Gastrocnemius medialis (tissue), 4 donors: ENCODE data around the gene POLN. TPM values are rescaled to one million over a fixed set of nuclear protein-coding genes. Genes with fewer than 3 reads are reported as not detected.
"Not testable (repeated sequence)": the region's sequence is repeated elsewhere in the genome, so short reads cannot be mapped to it uniquely, and the experiment has no call there.

Experiments used
- ATAC-seq, 2 donors: fragments of 150-250 bp; one replicate each; pipeline ENCODE4 v1.9.1; 2016
- DNase-seq, 2 donors: peaks; one replicate each; pipeline ENCODE4 v3.0.0-alpha.2; 2019
- H3K27ac ChIP-seq, 4 donors: fragments of 200-600 bp; sonication (generic); 1 replicate in 1 of 4; 2 replicates in 3 of 4; pipeline ENCODE4 v1.5.1; 2016 to 2018; ENCODE audit warnings: mild to moderate bottlenecking in 2 of 4, moderate library complexity in 1 of 4
- H3K27me3 ChIP-seq, 3 donors: fragments of 200-600 bp; sonication (generic) in 2 of 3; 1 replicate in 1 of 3; 2 replicates in 2 of 3; pipeline versions ENCODE4 v1.5.1 to v1.6.0; 2016 to 2019; ENCODE audit warnings: mild to moderate bottlenecking in 1 of 3, moderate library complexity in 1 of 3
- H3K36me3 ChIP-seq, 2 donors: fragments of 200-600 bp; sonication (generic) in 1 of 2; one replicate each; pipeline ENCODE4 v1.5.1; 2017 to 2018
- H3K4me1 ChIP-seq, 2 donors: fragments of 200-600 bp; sonication (generic) in 1 of 2; one replicate each; pipeline ENCODE4 v1.5.1; 2016 to 2017; ENCODE audit warnings: mild to moderate bottlenecking in 2 of 2
- H3K4me3 ChIP-seq, 4 donors: fragments of 200-600 bp; sonication (generic) in 3 of 4; 1 replicate in 1 of 4; 2 replicates in 3 of 4; pipeline ENCODE4 v1.5.1; 2016 to 2019; ENCODE audit warnings: mild to moderate bottlenecking in 2 of 4
- H3K9me3 ChIP-seq, 3 donors: fragments of 200-600 bp; sonication (generic) in 2 of 3; 1 replicate in 1 of 3; 2 replicates in 2 of 3; pipeline ENCODE4 v1.5.1; 2016 to 2019
- POLR2A ChIP-seq, 2 donors: fragments of 450-650 bp; IDR thresholded peaks; one replicate each; pipeline ENCODE4 v1.6.1; 2017; ENCODE audit warnings: antibody characterized with exemption in 2 of 2, mild to moderate bottlenecking in 2 of 2, moderate library complexity in 2 of 2
- in situ Hi-C, 4 donors: fragments of 200-750 bp; cut with MboI; loops; one replicate each; pipeline versions ENCODE4 v1.15.0 to v1.8.0; 2017; ENCODE audit warnings: low sequenced_read_pairs in 4 of 4
- intact Hi-C: fragments of 100-400 bp; cut with DNase I; formaldehyde crosslinking; loops from one replicate; pipeline ENCODE4 v1.15.1; 2023; ENCODE audit warnings: low total_unique reads
- total RNA-seq, 4 donors: library from RNA; depleted of rRNA; stranded (reverse); fragments of >200 nt; gene quantifications; one replicate each; pipeline versions ENCODE4 v1.1.0 to v1.2.3, GENCODE V29; 2016
- TF ChIP-seq, protein P1 (sequence below), 5 experiments: fragments of 450-650 bp in 3 of 5; fragments of 200-600 bp in 2 of 5; sonication (generic) in 2 of 5; IDR thresholded peaks in 4 of 5; conservative IDR thresholded peaks in 1 of 5; 1 replicate in 4 of 5; 2 replicates in 1 of 5; pipeline ENCODE4 v1.5.1; 2016 to 2019; ENCODE audit warnings: antibody characterized with exemption in 5 of 5, mild to moderate bottlenecking in 3 of 5, moderate library complexity in 3 of 5

The POLN gene
- total RNA-seq, 4 donors from 2014 or later, result 0.71 to 2.0 (median 0.86) TPM; not detected in 1

DNA sequence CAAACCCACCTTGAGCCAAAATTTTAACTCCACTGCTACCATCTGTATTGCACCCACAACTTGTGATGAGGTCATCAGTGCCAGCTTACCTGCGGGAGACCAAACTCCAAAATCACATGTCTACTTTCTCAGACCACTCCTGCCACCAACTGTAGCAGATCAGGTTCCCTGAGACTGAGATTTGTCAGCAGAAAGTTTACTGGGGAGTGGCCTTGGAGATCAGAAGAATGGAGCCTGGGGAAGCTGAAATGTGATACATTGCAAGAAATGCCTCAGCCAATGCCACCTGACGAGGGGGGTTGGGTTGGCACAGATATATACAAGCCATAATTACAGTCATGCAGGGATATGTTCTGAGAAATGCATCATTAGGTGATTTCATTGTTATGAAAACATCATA lies 19.1 kb downstream of the POLN start:
- H3K4me3 ChIP-seq, result no peak overlapping the region
- ATAC-seq, result no peak
- in situ Hi-C loops (loop anchor here (10.0 to 25.0 kb wide), 4 partner anchors 222 to 764 kb away; partner anchors contain the start of gene RNF4 (in 3 of the 4)), intact Hi-C loops (no loop called here)
- TF ChIP-seq POLR2A (IDR thresholded peaks at IDR 0.05), result no peak
- TF ChIP-seq, protein P1, sequence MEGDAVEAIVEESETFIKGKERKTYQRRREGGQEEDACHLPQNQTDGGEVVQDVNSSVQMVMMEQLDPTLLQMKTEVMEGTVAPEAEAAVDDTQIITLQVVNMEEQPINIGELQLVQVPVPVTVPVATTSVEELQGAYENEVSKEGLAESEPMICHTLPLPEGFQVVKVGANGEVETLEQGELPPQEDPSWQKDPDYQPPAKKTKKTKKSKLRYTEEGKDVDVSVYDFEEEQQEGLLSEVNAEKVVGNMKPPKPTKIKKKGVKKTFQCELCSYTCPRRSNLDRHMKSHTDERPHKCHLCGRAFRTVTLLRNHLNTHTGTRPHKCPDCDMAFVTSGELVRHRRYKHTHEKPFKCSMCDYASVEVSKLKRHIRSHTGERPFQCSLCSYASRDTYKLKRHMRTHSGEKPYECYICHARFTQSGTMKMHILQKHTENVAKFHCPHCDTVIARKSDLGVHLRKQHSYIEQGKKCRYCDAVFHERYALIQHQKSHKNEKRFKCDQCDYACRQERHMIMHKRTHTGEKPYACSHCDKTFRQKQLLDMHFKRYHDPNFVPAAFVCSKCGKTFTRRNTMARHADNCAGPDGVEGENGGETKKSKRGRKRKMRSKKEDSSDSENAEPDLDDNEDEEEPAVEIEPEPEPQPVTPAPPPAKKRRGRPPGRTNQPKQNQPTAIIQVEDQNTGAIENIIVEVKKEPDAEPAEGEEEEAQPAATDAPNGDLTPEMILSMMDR (IDR thresholded peaks at IDR 0.05 in 4 of 5, conservative IDR thresholded peaks at IDR 0.05 in 1 of 5), result no peak
- no peaks in the 10 kb centered on the region for H3K36me3 ChIP-seq
- peaks cover 0 to 14% of the 10 kb centered on the region in 2 donors for H3K4me1 ChIP-seq
- H3K27me3 ChIP-seq, result no peaks in the 10 kb centered on the region
- no peak for DNase-seq
- H3K27ac ChIP-seq, result no peak overlapping the region
- H3K9me3 ChIP-seq, result no peaks in the 10 kb centered on the region

DNA sequence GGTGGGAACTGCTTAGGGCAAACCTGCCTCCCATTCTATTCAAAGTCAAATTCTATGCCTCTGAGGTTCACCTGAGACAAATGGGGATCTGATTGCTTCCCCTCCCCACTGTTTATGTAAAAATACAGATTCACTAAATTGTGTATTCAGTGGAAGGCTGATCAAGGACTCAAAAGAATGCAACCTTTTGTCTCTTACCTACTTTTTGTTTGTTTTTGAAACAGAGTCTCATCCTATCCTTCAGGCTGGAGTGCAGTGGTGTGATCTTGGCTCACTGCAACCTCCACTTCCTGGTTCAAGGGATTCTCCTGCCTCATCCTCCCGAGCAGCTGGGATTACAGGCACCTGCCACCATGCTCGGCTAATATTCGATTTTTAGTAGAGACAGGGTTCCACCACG lies 20.5 kb downstream of the POLN start:
- H3K9me3 ChIP-seq, DNase-seq, H3K27ac ChIP-seq, H3K4me3 ChIP-seq, intact Hi-C loops, H3K36me3 ChIP-seq, ATAC-seq, H3K27me3 ChIP-seq: not testable (repeated sequence)
- in situ Hi-C loops, result loop anchor here (10.0 to 25.0 kb wide), 4 partner anchors 223 to 766 kb away; partner anchors contain the start of gene RNF4 (in 3 of the 4)
- peaks cover 0 to 14% of the 10 kb centered on the region in 2 donors for H3K4me1 ChIP-seq

DNA sequence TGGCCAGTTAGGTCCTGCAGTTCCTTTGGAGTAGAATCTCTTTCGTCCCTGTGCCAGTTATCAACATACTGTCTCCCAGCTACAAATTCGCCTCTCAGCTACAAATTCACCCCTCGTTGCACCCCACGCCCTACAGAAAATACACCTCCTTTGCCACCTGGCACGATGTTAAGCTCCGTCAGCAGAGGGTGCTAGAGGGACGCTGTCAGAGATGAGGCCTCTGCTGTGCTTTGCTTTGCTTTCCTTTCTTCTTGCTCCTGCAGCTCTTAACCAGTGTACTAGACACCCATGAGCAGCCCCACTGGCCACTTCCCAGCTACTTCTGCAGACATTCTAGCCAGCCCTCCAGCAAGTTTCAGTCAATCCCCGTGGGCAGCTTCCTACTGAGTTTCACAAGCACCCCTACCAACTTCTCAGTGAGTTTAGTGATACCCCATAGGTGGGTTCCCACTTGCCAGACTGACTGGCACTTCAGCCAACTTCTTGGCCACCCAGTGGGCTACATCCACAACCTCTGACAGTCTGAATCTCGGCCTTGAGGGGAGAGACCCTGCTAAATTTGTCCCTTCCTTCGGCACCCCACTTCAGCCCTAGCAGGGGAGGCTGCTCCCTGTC lies 21.8 kb downstream of the POLN start:
- in situ Hi-C loops, result loop anchor here (10.0 to 25.0 kb wide), 4 partner anchors 225 to 767 kb away; partner anchors contain the start of gene RNF4 (in 3 of the 4)
- peak; percentile 39 to 57 for DNase-seq
- Histone ChIP-seq H3K36me3 (no peaks in the 10 kb centered on the region), H3K27me3 (no peaks in the 10 kb centered on the region), H3K4me3 (no peak overlapping the region), H3K27ac (no peak overlapping the region), H3K9me3 (no peaks in the 10 kb centered on the region), H3K4me1 (peaks cover 0 to 14% of the 10 kb centered on the region in 2 donors)
- ATAC-seq, result peak; percentile 89 to 93
- no peak for TF ChIP-seq POLR2A (IDR thresholded peaks at IDR 0.05)
- TF ChIP-seq, protein P1 (IDR thresholded peaks at IDR 0.05 in 4 of 5, conservative IDR thresholded peaks at IDR 0.05 in 1 of 5), result peak; percentile 68 to 87 (median 82)
- intact Hi-C loops, result loop anchor here (1.0 kb wide), 2 partner anchors 221 to 242 kb away; no protein-coding TSS in a partner anchor

DNA sequence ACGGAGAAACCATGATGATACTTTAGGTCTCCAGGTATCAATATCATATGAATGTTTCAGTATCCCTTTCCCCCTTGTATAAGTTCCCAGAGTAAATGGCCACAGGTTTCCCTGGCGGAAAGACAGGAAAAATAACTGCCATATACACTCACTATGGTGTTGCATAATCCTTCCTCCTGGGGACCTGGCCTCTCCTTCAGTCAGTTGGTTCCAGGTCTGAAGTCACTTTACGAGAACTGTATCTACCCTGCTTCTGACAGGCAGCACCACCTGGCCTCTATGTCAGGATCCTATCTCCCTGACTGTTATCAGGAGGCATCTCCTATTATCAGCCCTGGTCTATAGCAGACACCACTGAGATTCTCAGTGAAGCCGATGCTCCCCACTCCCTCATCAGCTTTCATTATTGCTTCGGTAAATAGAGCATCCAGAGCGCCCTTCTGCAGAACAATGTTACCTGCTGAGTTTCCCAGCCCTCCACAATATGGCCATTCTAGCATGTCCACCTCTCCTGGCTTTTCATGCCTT lies 22.6 kb downstream of the POLN start:
- peaks cover 0 to 14% of the 10 kb centered on the region in 2 donors for H3K4me1 ChIP-seq
- no peaks in the 10 kb centered on the region for H3K9me3 ChIP-seq
- H3K27me3 ChIP-seq, result no peaks in the 10 kb centered on the region
- DNase-seq (no peak), ATAC-seq (peak in 1 of 2 donors; percentile 57)
- TF ChIP-seq, protein P1 (IDR thresholded peaks at IDR 0.05 in 4 of 5, conservative IDR thresholded peaks at IDR 0.05 in 1 of 5), result no peak
- TF ChIP-seq POLR2A (IDR thresholded peaks at IDR 0.05), result no peak
- H3K27ac ChIP-seq, result no peak overlapping the region
- H3K36me3 ChIP-seq, result no peaks in the 10 kb centered on the region
- in situ Hi-C loops, result loop anchor here in 2 of 4 donors (10.0 to 25.0 kb wide), 3 partner anchors 226 to 768 kb away; partner anchors contain the start of gene RNF4 (in 1 of the 2)
- intact Hi-C loops, result no loop called here
- H3K4me3 ChIP-seq, result no peak overlapping the region

DNA sequence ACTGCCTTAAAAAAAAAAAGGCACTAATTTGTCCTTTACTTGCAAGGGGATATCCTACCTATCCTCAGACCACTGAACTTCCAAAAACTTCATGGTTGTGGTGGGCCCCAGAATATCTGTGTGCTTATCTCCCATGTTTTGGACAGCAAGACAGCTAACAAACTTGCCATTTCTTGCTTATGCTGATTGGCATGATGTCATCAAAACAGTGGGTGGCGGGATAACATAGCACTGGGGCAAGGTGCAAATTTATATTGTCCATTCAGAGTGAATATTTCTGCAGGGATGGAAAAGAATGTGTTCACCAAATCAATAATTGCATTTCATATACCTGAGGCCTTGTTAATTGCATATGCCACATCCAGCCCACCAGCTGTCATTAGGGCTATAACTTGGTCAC lies 23.5 kb downstream of the POLN start:
- DNase-seq, result no peak
- in situ Hi-C loops (loop anchor here in 2 of 4 donors (10.0 to 25.0 kb wide), 3 partner anchors 226 to 769 kb away; partner anchors contain the start of gene RNF4 (in 1 of the 2)), intact Hi-C loops (no loop called here)
- H3K36me3 ChIP-seq, result no peaks in the 10 kb centered on the region
- H3K9me3 ChIP-seq, result no peaks in the 10 kb centered on the region
- H3K4me1 ChIP-seq, result peaks cover 0 to 14% of the 10 kb centered on the region in 2 donors
- TF ChIP-seq POLR2A (IDR thresholded peaks at IDR 0.05), result no peak
- TF ChIP-seq, protein P1 (IDR thresholded peaks at IDR 0.05 in 4 of 5, conservative IDR thresholded peaks at IDR 0.05 in 1 of 5), result no peak
- H3K27ac ChIP-seq, result no peak overlapping the region
- no peak overlapping the region for H3K4me3 ChIP-seq
- no peaks in the 10 kb centered on the region for H3K27me3 ChIP-seq
- ATAC-seq, result no peak
